ENCODE measurements around the gene POLN.

The POLN gene

DNA sequence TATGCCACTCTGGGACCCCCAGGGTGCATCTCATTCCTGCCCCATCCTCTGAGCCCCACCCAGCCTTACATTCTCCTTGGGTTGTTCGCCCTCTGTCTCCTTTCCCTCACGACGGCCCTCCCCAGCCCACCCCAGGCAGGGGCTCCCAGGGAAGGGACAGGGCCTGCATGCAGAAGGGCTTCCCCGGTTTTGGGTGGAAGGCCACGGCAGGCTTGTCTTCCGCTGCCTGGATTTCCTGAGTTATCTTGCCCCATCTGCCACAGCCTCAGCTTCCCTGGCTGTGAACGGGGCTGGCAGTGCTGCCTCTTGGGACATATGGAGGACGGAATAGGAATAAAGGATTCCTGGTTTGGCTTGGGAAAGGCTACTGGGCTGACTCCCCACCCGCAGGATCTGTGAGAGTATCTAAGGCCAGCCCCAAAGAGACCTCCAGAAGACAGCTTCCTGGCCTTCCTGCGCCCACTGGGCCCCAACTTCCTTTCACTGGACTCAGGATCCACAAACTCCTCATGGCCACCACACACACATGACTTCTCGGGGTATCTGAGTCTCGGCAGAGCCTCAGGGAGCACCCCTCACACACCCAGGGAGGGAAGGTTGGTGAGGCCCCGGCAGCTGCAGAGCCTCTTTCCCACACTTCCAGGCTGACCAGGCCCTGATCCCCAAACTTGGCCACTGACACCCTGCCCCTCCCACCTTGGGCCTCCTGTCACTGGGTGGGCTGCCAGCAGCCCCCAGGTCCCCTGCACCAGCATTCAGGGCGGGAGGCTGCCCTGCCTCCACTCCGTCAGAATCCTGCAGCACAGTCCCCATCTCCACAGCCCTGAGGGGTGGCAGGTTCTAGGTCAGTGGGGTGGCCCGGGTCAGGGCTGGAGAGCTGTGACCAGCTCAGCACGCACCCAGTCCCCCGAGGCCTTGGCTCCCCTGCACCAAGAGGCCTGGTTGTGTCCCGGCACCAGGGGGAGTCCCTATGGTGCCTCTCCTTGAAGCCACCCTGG, 23.5 kb upstream of the POLN start:
- DNase-seq (ENCODE audit: extremely low read depth, low read depth): no peak
- TF ChIP-seq, protein P1, sequence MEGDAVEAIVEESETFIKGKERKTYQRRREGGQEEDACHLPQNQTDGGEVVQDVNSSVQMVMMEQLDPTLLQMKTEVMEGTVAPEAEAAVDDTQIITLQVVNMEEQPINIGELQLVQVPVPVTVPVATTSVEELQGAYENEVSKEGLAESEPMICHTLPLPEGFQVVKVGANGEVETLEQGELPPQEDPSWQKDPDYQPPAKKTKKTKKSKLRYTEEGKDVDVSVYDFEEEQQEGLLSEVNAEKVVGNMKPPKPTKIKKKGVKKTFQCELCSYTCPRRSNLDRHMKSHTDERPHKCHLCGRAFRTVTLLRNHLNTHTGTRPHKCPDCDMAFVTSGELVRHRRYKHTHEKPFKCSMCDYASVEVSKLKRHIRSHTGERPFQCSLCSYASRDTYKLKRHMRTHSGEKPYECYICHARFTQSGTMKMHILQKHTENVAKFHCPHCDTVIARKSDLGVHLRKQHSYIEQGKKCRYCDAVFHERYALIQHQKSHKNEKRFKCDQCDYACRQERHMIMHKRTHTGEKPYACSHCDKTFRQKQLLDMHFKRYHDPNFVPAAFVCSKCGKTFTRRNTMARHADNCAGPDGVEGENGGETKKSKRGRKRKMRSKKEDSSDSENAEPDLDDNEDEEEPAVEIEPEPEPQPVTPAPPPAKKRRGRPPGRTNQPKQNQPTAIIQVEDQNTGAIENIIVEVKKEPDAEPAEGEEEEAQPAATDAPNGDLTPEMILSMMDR (IDR thresholded peaks at IDR 0.05; ENCODE audit: low read depth, low read length): peak; percentile 12

DNA sequence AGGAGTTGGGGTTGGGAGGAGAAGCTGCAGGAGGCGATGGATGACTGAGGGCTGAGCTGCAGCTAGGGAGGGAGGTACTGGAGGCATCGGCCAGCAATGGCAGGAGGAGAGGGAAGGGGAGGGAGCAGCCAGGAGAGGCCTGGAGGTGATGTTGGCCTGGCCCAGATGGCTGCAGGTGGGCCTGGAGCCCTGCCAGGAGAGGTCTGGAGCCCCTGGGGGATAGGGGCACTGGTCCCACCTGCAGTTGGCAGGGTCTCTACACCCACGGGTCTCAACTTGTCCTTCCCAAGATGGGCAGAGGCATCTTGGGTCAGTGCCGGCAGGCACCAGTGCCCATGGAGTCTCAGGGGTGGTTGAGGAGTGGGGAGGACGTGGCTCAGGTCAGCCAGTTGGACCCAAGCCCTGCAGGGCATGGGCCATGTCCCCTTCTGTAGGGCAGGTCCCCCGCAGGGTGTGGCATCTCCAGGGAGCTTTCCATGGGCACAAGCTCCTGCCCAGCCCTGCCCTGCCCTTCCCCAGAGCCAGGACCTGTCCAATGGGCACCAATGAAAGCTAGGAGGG, 22.6 kb upstream of the POLN start:
- DNase-seq (ENCODE audit: extremely low read depth, low read depth): no peak
- TF ChIP-seq, protein P1 (IDR thresholded peaks at IDR 0.05; ENCODE audit: low read depth, low read length): no peak

DNA sequence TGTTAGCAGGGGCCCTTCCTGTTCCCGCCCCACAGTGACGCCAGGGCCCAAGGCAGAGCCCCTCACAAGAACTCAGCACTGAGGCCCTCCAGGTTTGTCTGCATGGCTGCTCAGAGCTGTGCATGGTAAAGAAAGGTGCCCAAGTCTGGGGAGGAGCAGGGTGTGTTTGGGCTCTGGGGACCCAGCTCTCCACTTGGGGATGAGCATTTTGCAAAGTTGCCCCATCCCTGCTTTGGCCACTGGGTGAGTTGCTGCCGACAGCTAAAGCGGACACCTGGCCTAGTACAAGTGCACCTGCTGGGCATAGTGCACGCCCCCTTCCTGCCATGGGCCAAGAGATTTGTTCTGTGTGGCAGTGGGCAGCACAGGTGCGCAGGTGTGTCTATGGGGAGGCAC, 22.0 kb upstream of the POLN start:
- no peak for DNase-seq (ENCODE audit: extremely low read depth, low read depth)
- TF ChIP-seq, protein P1 (IDR thresholded peaks at IDR 0.05; ENCODE audit: low read depth, low read length): no peak

DNA sequence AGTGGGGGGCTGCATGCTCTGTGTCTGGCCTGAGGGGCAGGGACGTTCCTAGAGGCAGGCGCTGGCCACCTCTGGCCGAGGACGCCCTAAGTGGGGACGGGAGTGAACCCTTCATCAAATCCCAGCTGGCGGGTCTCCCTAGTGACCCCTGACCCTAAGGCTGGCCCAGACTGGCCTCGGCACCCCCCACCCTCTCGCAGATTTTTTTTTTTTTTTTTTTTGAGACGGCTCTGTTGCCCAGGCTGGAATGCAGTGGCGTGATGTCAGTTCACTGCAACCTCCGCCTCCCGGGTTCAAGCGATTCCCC, 21.0 kb upstream of the POLN start:
- TF ChIP-seq, protein P1 (IDR thresholded peaks at IDR 0.05; ENCODE audit: low read depth, low read length): no peak
- no peak for DNase-seq (ENCODE audit: extremely low read depth, low read depth)

DNA sequence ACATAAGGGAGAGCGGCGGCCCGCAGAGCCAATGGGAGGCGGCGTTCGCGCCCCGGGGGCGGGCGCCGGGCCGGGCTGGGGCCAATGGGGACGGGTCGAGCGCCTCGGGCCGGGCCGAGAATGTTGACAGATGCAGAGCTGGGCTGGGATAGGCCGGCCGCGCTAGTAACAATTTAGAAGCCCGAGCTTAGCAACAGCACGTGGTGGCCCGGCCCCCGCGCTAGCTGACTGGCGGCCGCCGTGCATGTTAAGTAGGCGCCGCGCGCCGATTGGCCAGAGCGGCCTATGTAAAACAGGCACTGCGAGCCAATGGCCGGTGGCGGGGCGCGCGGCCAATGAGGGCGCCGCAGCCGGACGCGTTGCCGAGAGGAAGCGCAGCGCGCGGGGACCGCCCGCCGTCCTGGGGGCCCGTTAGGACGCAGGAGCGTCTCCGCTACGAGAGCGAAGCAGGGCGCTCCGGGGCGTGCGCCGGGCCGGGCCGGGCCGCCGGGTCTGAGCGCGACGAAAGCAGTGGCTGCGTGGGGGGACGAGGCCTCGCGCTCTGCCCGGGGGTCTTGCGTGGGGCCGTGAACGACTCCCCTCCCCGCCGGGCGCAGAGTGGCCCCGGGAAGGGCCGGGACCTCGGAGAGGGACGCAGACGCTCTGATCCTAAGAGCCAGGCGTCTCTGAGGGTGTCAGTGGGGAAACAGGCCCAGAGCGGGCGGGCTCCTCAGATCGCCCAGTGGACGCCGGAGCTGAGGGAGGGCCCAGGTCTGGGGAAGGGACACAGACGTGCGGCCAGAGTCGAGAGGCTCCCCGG, 20.4 kb upstream of the POLN start:
- peak; percentile 99 for DNase-seq (ENCODE audit: extremely low read depth, low read depth)
- TF ChIP-seq, protein P1 (IDR thresholded peaks at IDR 0.05; ENCODE audit: low read depth, low read length): no peak

DNA sequence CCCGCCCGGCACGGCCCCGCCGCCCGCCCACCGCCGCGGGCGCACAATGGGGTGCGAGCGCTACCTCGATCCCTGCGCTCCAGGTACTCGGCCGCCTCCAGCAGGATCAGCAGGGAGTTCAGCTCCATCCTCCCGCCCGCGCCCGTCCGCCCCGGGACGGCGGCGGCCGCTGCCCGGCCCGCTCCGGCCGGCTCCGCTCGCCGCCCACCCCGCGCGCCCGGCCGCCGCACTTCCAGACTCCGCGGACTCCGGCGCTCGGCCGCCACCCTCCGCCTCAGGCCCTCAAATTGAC, 19.9 kb upstream of the POLN start, which contains the start of gene MXD4:
Gene MXD4 (minus strand): TSS at position 257 of the 292 bp plus-strand sequence. CDS start 129 bp downstream, at position 128.
- no peak for DNase-seq (ENCODE audit: extremely low read depth, low read depth)
- TF ChIP-seq, protein P1 (IDR thresholded peaks at IDR 0.05; ENCODE audit: low read depth, low read length): no peak
